RPMI8226 (cell line): ENCODE results near the gene PPARD.

ENCODE experiments used
- DNase-seq: peaks from one replicate; pipeline ENCODE4 v3.0.0-alpha.2; 2015

The PPARD gene

GRCh38 chr6:35445691-35446090 is 103.3 kb downstream of the PPARD start:
- no peak for DNase-seq

GRCh38 chr6:35448191-35448590 is 105.8 kb downstream of the PPARD start:
- no peak for DNase-seq

GRCh38 chr6:35449287-35449881 is 107.0 kb downstream of the PPARD start:
- peak; percentile 79 for DNase-seq

GRCh38 chr6:35451354-35452182 is 109.2 kb downstream of the PPARD start:
- peak; percentile 34 for DNase-seq

GRCh38 chr6:35452183-35453090 is 110.1 kb downstream of the PPARD start, which contains the start of gene FANCE:
Gene FANCE, plus strand, starts transcription at chr6:35452338. Its CDS starts 208 bp downstream, at chr6:35452546.
- DNase-seq = peak; percentile 94

- DNase-seq = no peak
Measured at GRCh38 chr6:35453236-35453635, 110.9 kb downstream of the PPARD start.

- DNase-seq = no peak
Measured at GRCh38 chr6:35454391-35455110, 112.2 kb downstream of the PPARD start.

- DNase-seq = no peak
Measured at GRCh38 chr6:35457907-35458306, 115.5 kb downstream of the PPARD start.

- no peak for DNase-seq
Measured at GRCh38 chr6:35461270-35461669, 118.9 kb downstream of the PPARD start.

GRCh38 chr6:35463292-35463691 is 120.9 kb downstream of the PPARD start:
- DNase-seq = no peak

GRCh38 chr6:35465646-35466045 is 123.3 kb downstream of the PPARD start:
- no peak for DNase-seq

GRCh38 chr6:35468181-35468979 is 126.0 kb downstream of the PPARD start, which contains the start of gene RPL10A:
Gene RPL10A, plus strand, starts transcription at chr6:35468401. Its CDS starts 34 bp downstream, at chr6:35468435.
- DNase-seq = peak; percentile 98

- DNase-seq = no peak
Measured at GRCh38 chr6:35468980-35469750, 126.8 kb downstream of the PPARD start.

- peak; percentile 70 for DNase-seq
Measured at GRCh38 chr6:35469751-35470662, 127.6 kb downstream of the PPARD start.

- no peak for DNase-seq
Measured at GRCh38 chr6:35470663-35471120, 128.3 kb downstream of the PPARD start.

GRCh38 chr6:35471836-35472345 is 129.5 kb downstream of the PPARD start:
- DNase-seq = no peak

GRCh38 chr6:35473075-35473849 is 130.9 kb downstream of the PPARD start:
- no peak for DNase-seq

GRCh38 chr6:35473850-35474130 is 131.4 kb downstream of the PPARD start:
- DNase-seq = no peak
